Thyroid gland (tissue), 4 donors: ENCODE results near the gene DENND4A. TPM values are rescaled to one million over a fixed set of nuclear protein-coding genes. Genes with fewer than 3 reads are reported as not detected.
"Not testable (repeated sequence)": the region's sequence is repeated elsewhere in the genome, so short reads cannot be mapped to it uniquely, and the experiment has no call there.

ENCODE experiments used
- DNase-seq, 2 donors: peaks; one replicate each; pipeline ENCODE4 v3.0.0-alpha.2; 2019
- H3K27ac ChIP-seq, 3 donors: fragments of 200-600 bp; sonication (generic); 1 replicate in 2 of 3; 2 replicates in 1 of 3; pipeline ENCODE4 v1.5.1; 2016 to 2019; ENCODE audit warnings: mild to moderate bottlenecking in 1 of 3, moderate library complexity in 1 of 3
- H3K27me3 ChIP-seq: fragments of 200-600 bp; sonication (generic); one replicate; pipeline ENCODE4 v1.5.1; 2019
- H3K36me3 ChIP-seq, 2 donors: fragments of 200-600 bp; sonication (generic); one replicate each; pipeline ENCODE4 v1.5.1; 2016 to 2019
- H3K4me1 ChIP-seq, 2 donors: fragments of 200-600 bp; sonication (generic); one replicate each; pipeline ENCODE4 v1.5.1; 2017 to 2019
- H3K4me3 ChIP-seq, 3 donors: fragments of 200-600 bp; sonication (generic); replicated peaks in 1 of 3; 1 replicate in 2 of 3; 2 replicates in 1 of 3; pipeline ENCODE4 v1.5.1; 2016; ENCODE audit warnings: mild to moderate bottlenecking in 1 of 3
- H3K9me3 ChIP-seq: fragments of 200-600 bp; sonication (generic); one replicate; pipeline ENCODE4 v1.5.1; 2017
- CTCF ChIP-seq, 6 experiments: fragments of 200-600 bp in 3 of 6; fragments of 450-650 bp in 3 of 6; sonication (generic) in 3 of 6; IDR thresholded peaks; one replicate each; pipeline ENCODE4 v1.5.1; 2016 to 2019; ENCODE audit warnings: antibody characterized with exemption in 6 of 6, mild to moderate bottlenecking in 2 of 6, inconsistent platforms in 1 of 6, moderate library complexity in 1 of 6
- POLR2A ChIP-seq, 2 donors: fragments of 450-650 bp; IDR thresholded peaks; one replicate each; pipeline ENCODE4 v1.6.1; 2017; ENCODE audit warnings: antibody characterized with exemption in 2 of 2, mild to moderate bottlenecking in 2 of 2, moderate library complexity in 1 of 2
- WGBS, 2 donors: methylation state at CpG; one replicate each; pipeline ENCODE4 v1.1.5; 2017; 5-methylcytosine and 5-hydroxymethylcytosine counted together
- intact Hi-C: fragments of 100-400 bp; cut with DNase I; formaldehyde crosslinking; loops from one replicate; pipeline ENCODE4 v1.15.1; 2023
- total RNA-seq, 4 donors: library from RNA; depleted of rRNA; stranded (reverse); fragments of >200 nt; gene quantifications; one replicate each; pipeline ENCODE4 v1.2.3, GENCODE V29; 2016

The DENND4A gene
- total RNA-seq, 4 donors from 2014 or later = 37.5 to 79.9 (median 45.7) TPM

GRCh38 chr15:65743637-65744252 lies 48.3 kb downstream of the DENND4A start:
- H3K36me3 ChIP-seq = peaks cover 0 to 8% of the 10 kb centered on the region in 2 donors
- no peak for DNase-seq
- intact Hi-C loops = no loop called here
- H3K4me3 ChIP-seq = no peak overlapping the region
- H3K9me3 ChIP-seq = no peaks in the 10 kb centered on the region
- no peaks in the 10 kb centered on the region for H3K27me3 ChIP-seq
- H3K27ac ChIP-seq = no peak overlapping the region
- 56 to 72% methylated on average over 1 of the region's 1 CpG for WGBS, 2 donors
- no peak for TF ChIP-seq POLR2A (IDR thresholded peaks at IDR 0.05)
- TF ChIP-seq CTCF (IDR thresholded peaks at IDR 0.05) = no peak
- H3K4me1 ChIP-seq = no peaks in the 10 kb centered on the region

- intact Hi-C loops = no loop called here
- no peak overlapping the region for H3K27ac ChIP-seq
- H3K36me3 ChIP-seq = peaks cover 0 to 17% of the 10 kb centered on the region in 2 donors
- H3K27me3 ChIP-seq = no peaks in the 10 kb centered on the region
- TF ChIP-seq CTCF (IDR thresholded peaks at IDR 0.05) = no peak
- no peak for TF ChIP-seq POLR2A (IDR thresholded peaks at IDR 0.05)
- DNase-seq = no peak
- 95% methylated on average over 5 of the region's 5 CpGs for WGBS, 2 donors
- H3K4me3 ChIP-seq = no peak overlapping the region
- no peaks in the 10 kb centered on the region for H3K4me1 ChIP-seq
- H3K9me3 ChIP-seq = no peaks in the 10 kb centered on the region
Measured at GRCh38 chr15:65740148-65740547, 51.9 kb downstream of the DENND4A start.

GRCh38 chr15:65738649-65739048 lies 53.4 kb downstream of the DENND4A start:
- intact Hi-C loops = no loop called here
- TF ChIP-seq POLR2A (IDR thresholded peaks at IDR 0.05) (no peak), CTCF (IDR thresholded peaks at IDR 0.05) (no peak)
- H3K9me3 ChIP-seq = no peaks in the 10 kb centered on the region
- H3K4me3 ChIP-seq = no peak overlapping the region
- no peaks in the 10 kb centered on the region for H3K27me3 ChIP-seq
- H3K4me1 ChIP-seq = no peaks in the 10 kb centered on the region
- H3K27ac ChIP-seq = no peak overlapping the region
- H3K36me3 ChIP-seq = peaks cover 0 to 17% of the 10 kb centered on the region in 2 donors
- no peak for DNase-seq
- WGBS, 2 donors = 79 to 92% methylated on average over 1 of the region's 1 CpG

GRCh38 chr15:65733599-65733998 lies 58.5 kb downstream of the DENND4A start:
- H3K9me3 ChIP-seq, intact Hi-C loops, H3K27me3 ChIP-seq, H3K27ac ChIP-seq, DNase-seq, H3K4me3 ChIP-seq, H3K4me1 ChIP-seq, H3K36me3 ChIP-seq: not testable (repeated sequence)
- 50 to 55% methylated on average over 4 of the region's 4 CpGs for WGBS, 2 donors

GRCh38 chr15:65732698-65733097 lies 59.4 kb downstream of the DENND4A start:
- Histone ChIP-seq H3K4me3 (no peak overlapping the region), H3K36me3 (peaks cover 0 to 6% of the 10 kb centered on the region in 2 donors), H3K27me3 (no peaks in the 10 kb centered on the region), H3K4me1 (peaks cover 5 to 6% of the 10 kb centered on the region in 2 donors), H3K27ac (no peak overlapping the region), H3K9me3 (no peaks in the 10 kb centered on the region)
- intact Hi-C loops = no loop called here
- 80 to 84% methylated on average over 2 of the region's 2 CpGs for WGBS, 2 donors
- DNase-seq = no peak
- TF ChIP-seq POLR2A (IDR thresholded peaks at IDR 0.05) (no peak), CTCF (IDR thresholded peaks at IDR 0.05) (no peak)
